PFSK-1 (cell line): ENCODE data around the gene EVI5L.

ENCODE experiments used
- FOXP2 ChIP-seq: optimal IDR thresholded peaks from 2 replicates; pipeline ENCODE3; 2011; ENCODE audit warnings: borderline replicate concordance, control low read depth, inconsistent platforms; ENCODE audit not compliant: insufficient read depth; ENCODE audit errors: extremely low read length, extremely low read depth
- POLR2AphosphoS5 ChIP-seq: IDR thresholded peaks from 2 replicates; pipeline ENCODE4 v1.6.1; 2012; ENCODE audit warnings: low read depth, mild to moderate bottlenecking, control low read depth, low read length, moderate library complexity
- REST ChIP-seq, 2 experiments: IDR thresholded peaks; 2 replicates each; pipeline versions ENCODE4 v1.6.1 to v1.8.0; 2011 to 2012; ENCODE audit warnings: low read depth in 2 of 2, low read length in 2 of 2, control low read depth in 1 of 2, inconsistent platforms in 1 of 2, mild to moderate bottlenecking in 1 of 2, moderate library complexity in 1 of 2; ENCODE audit not compliant: insufficient read depth in 1 of 2
- SIN3A ChIP-seq: IDR thresholded peaks from 2 replicates; pipeline ENCODE4 v1.6.1; 2012; ENCODE audit warnings: mild to moderate bottlenecking, low read length, moderate library complexity, borderline replicate concordance; ENCODE audit not compliant: insufficient read depth
- TAF1 ChIP-seq: IDR thresholded peaks from 2 replicates; pipeline ENCODE4 v1.6.1; 2012; ENCODE audit warnings: low read length, control low read depth, borderline replicate concordance; ENCODE audit not compliant: insufficient read depth

EVI5L gene

GRCh38 chr19:7849631-7849999 lies 19.6 kb downstream of the EVI5L start:
- TF ChIP-seq SIN3A (no peak), POLR2AphosphoS5 (no peak), FOXP2 (no peak)

- peak; percentile 36 for TF ChIP-seq FOXP2
- TF ChIP-seq SIN3A: no peak
These were observed 20.2 kb downstream of the EVI5L start for GRCh38 chr19:7850000-7850813.

DNA sequence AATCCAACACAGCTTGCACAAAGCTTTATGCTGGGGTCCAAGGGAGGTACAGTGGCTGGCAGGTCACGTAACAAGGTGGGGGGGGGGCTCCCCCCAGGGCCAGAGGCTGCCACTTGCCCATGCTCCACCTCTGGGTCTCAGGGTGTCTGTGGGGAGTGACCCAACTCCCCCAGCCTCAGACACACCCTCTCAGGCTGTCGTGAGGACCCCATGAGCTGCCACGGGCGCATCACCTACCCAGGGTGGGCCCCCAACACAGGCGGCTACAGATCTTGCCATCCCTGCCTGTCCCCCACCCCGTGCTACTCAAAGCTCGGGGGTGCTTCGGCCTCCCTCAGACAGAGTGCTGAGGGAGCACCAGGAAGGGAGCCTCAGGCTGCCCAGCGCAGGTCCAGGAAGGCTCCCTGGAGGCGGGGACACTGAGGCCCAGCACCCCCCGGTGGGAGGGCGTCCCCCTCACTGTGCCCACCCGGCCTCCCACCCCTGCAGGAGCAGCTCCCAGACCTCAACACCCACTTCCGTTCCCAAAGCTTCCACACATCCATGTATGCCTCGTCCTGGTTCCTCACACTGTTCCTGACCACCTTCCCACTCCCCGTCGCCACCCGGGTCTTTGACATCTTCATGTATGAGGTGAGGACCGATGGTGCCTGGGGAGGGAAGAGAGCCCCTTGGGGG lies 21.1 kb downstream of the EVI5L start:
- TF ChIP-seq POLR2AphosphoS5: no peak
- TF ChIP-seq REST (IDR thresholded peaks at IDR 0.05; ENCODE audit: insufficient read depth in 1 of 2, low read depth in 2 of 2, low read length in 2 of 2): no peak
- no peak for TF ChIP-seq TAF1
- no peak for TF ChIP-seq FOXP2
- TF ChIP-seq SIN3A: no peak

GRCh38 chr19:7851623-7852500 lies 21.8 kb downstream of the EVI5L start:
- no peak for TF ChIP-seq FOXP2
- TF ChIP-seq TAF1: no peak
- TF ChIP-seq SIN3A: no peak
- TF ChIP-seq REST (IDR thresholded peaks at IDR 0.05; ENCODE audit: insufficient read depth in 1 of 2, low read depth in 2 of 2, low read length in 2 of 2): no peak
- no peak for TF ChIP-seq POLR2AphosphoS5

DNA sequence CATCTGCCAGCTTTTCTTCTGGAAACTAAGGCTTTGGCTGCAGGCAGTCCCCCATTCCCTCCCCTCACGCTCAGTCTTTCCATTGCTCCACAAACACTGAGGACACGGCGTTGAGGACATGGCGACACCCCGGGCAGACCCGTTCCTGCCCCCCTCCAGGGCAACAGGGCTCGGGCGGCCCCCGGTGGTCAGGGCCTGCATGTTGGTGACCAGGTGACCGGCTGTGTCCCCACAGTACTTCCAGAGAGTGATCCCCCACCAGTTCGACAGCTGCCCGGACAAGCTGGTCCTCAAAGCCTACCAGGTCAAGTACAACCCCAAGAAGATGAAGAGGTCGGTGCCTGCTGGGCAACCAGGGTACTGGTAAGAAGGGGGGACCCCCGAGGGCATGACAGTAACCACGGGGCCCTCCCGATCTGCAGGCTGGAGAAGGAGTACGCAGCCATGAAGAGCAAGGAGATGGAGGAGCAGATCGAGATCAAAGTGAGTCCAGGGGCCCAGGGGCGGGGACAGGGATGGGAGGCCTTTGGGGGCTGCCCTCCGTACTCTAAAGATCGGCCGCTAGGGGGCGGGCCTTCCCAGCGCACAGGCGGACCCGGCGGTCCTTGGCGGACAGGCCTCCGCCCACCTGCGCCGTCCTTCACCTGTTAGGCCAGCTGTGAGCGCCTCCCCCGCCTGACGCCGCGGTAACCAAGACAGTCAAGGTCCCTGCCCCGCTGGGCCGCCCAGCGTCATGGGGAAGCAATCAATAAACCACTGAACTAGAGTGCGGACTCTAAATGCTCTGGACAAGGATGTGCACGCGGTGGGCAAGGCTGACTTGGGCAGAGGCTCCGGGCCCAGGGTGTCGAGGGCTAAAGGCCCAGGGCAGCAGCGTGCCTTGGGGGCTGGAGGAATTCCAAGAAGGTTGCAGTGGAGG lies 23.1 kb downstream of the EVI5L start:
- TF ChIP-seq FOXP2: peak; percentile 66
- no peak for TF ChIP-seq SIN3A

- TF ChIP-seq REST (IDR thresholded peaks at IDR 0.05; ENCODE audit: insufficient read depth in 1 of 2, low read depth in 2 of 2, low read length in 2 of 2): no peak
- no peak for TF ChIP-seq SIN3A
- no peak for TF ChIP-seq TAF1
- no peak for TF ChIP-seq POLR2AphosphoS5
- no peak for TF ChIP-seq FOXP2
These were observed 23.7 kb downstream of the EVI5L start for GRCh38 chr19:7853770-7854128.
